ENCODE measurements around the gene SCN8A. TPM values are rescaled to one million over a fixed set of nuclear protein-coding genes. Genes with fewer than 3 reads are reported as not detected.
"Not testable (repeated sequence)": the region's sequence is repeated elsewhere in the genome, so short reads cannot be mapped to it uniquely, and the experiment has no call there.

Gene SCN8A
- total RNA-seq, 2 donors from 2014 or later = 0.79 TPM

DNA sequence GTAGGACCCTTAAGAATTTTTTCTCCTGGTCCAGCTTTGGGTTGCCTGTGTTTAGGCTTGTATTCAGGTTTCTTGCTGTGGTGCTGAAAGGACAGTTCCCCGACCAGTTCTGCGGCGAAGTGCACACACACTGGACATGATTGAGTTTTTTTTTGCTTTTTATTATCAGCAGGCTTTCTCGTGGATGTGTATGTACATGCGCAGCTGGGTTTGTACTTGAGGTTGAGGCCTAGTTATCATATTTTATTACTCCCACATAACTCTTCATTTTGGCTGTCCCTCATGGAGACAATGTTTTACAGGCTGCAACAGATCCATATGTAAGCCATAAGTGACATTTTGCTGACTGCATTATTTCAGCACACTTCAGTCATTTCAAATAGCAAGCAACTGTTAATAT, 2.5 kb downstream of the SCN8A start:
- H3K27ac Mint-ChIP-seq = no peak overlapping the region
- peaks cover 21% of the 10 kb centered on the region for H3K4me1 Mint-ChIP-seq (ENCODE audit: low read depth)
- no peak overlapping the region for H3K4me3 Mint-ChIP-seq
- H3K9me3 Mint-ChIP-seq = no peaks in the 10 kb centered on the region
- ATAC-seq (replicated peaks in 1 of 2) = no peak
- peaks cover 57% of the 10 kb centered on the region for H3K27me3 Mint-ChIP-seq (ENCODE audit: low read depth)
- DNase-seq = peak; percentile 12 to 42
- peaks cover 0 to 1% of the 10 kb centered on the region in 2 donors for H3K36me3 Mint-ChIP-seq (ENCODE audit: insufficient read depth in 2 of 2)

DNA sequence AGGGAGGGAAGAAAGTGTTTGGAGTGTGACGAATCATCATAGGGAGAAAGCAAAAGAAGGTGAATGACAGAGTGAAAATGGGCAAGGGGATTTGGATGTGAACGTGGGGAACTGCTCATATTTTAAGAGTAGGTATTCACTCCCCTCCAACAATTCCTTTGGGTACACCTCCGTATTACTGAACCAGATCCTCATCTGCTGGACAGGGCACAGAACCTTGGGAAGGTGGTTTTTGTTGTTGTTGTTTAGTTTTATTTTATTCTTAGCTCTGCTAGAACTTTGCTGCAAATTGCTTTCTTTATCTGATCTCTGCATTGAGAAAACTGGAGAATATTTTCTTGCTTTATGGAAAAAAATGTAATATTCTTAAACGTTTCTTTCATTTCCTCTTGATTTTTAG, 7.1 kb downstream of the SCN8A start:
- Mint-ChIP-seq H3K4me3 (no peak overlapping the region), H3K27me3 (ENCODE audit: low read depth) (peaks cover 30% of the 10 kb centered on the region), H3K9me3 (no peaks in the 10 kb centered on the region), H3K27ac (no peak overlapping the region), H3K4me1 (ENCODE audit: low read depth) (no peaks in the 10 kb centered on the region), H3K36me3 (ENCODE audit: insufficient read depth in 2 of 2) (no peaks in the 10 kb centered on the region)
- ATAC-seq (replicated peaks in 1 of 2) (no peak), DNase-seq (no peak)

DNA sequence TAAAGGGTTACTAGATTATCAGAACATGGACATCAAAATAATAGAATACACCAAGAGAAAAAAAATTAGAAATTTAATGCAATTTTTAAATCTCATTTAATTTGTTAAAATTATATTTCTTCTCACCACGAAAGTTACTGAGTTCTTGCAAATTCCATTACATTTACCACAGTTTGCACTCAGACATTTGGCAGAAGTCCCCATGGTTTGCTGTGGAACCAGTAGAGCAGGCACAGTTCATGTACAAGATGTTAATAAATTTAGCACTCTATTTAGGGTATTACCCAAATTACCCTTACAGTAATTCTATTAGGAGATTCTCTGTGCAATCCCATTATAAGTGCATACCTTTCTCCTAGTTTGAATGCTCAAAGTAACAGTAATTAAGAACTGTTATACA, 9.7 kb downstream of the SCN8A start:
- Mint-ChIP-seq H3K27ac (no peak overlapping the region), H3K36me3 (ENCODE audit: insufficient read depth in 2 of 2) (no peaks in the 10 kb centered on the region), H3K4me3 (no peak overlapping the region), H3K4me1 (ENCODE audit: low read depth) (no peaks in the 10 kb centered on the region), H3K9me3 (no peaks in the 10 kb centered on the region), H3K27me3 (ENCODE audit: low read depth) (peaks cover 20% of the 10 kb centered on the region)
- no peak for ATAC-seq (replicated peaks in 1 of 2)
- DNase-seq = no peak

DNA sequence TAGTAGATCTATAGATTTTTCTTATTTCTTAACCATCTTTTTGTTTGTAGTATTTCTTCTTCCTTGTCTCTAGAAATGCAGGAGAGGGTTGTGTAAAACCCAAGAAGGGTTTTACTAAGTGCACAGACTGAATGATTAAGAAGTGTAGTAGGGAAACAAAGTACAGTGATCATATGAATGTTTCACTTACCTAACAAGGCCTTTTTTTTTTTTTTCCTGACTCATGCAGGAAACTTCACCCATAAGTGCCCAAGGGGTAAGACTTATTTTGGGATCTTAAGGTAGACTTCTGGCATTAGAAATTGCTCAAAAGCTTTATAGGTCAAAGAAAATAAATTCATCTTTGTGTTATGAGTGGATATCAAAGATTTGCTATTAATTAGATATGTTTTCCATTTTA, 10.2 kb downstream of the SCN8A start:
- ATAC-seq (replicated peaks in 1 of 2) (no peak), DNase-seq (no peak)
- H3K36me3 Mint-ChIP-seq (ENCODE audit: insufficient read depth in 2 of 2) = no peaks in the 10 kb centered on the region
- H3K9me3 Mint-ChIP-seq = no peaks in the 10 kb centered on the region
- no peak overlapping the region for H3K27ac Mint-ChIP-seq
- H3K4me1 Mint-ChIP-seq (ENCODE audit: low read depth) = no peaks in the 10 kb centered on the region
- H3K27me3 Mint-ChIP-seq (ENCODE audit: low read depth) = peaks cover 20% of the 10 kb centered on the region
- no peak overlapping the region for H3K4me3 Mint-ChIP-seq

DNA sequence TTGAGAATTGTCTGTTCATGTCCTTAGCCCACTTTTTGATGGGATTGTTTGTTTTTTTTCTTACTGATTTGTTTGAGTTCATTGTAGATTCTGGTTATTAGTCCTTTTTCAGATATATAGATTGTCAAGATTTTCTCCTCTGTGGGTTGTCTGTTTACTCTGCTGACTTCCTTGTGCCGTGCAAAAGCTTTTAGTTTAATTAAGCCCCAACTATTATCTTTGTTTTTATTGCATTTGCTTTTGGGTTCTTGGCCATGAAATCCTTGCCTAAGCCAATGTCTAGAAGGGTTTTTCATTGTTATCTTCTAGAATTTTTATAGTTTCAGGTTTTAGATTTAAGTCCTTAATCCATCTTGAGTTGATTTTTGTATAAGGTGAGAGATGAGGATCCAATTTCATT, 14.9 kb downstream of the SCN8A start:
- not testable (repeated sequence) for H3K4me3 Mint-ChIP-seq; ATAC-seq (replicated peaks in 1 of 2); H3K27me3 Mint-ChIP-seq (ENCODE audit: low read depth); H3K36me3 Mint-ChIP-seq (ENCODE audit: insufficient read depth in 2 of 2); H3K27ac Mint-ChIP-seq; DNase-seq; H3K9me3 Mint-ChIP-seq
- H3K4me1 Mint-ChIP-seq (ENCODE audit: low read depth) = peaks cover 13% of the 10 kb centered on the region

DNA sequence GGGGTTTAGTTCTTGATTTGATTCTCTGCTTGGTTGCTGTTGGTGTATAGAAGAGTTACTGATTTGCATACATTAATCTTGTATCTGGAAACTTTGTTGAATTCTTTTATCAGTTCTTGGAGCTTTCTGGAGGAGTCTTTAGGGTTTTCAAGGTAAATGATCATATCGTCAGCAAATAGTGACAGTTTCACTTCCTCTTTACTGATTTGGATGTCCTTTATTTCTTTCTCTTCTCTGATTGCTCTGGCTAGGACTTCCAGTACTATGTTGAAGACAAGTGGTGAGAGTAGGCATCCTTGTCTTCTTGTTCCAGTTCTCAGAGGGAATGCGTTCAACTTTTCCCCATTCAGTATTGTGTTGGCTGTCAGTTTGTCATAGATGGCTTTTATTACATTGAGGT, 16.2 kb downstream of the SCN8A start:
- not testable (repeated sequence) for ATAC-seq (replicated peaks in 1 of 2); H3K4me3 Mint-ChIP-seq; H3K27me3 Mint-ChIP-seq (ENCODE audit: low read depth); DNase-seq; H3K9me3 Mint-ChIP-seq; H3K36me3 Mint-ChIP-seq (ENCODE audit: insufficient read depth in 2 of 2); H3K27ac Mint-ChIP-seq
- H3K4me1 Mint-ChIP-seq (ENCODE audit: low read depth) = peaks cover 13% of the 10 kb centered on the region

DNA sequence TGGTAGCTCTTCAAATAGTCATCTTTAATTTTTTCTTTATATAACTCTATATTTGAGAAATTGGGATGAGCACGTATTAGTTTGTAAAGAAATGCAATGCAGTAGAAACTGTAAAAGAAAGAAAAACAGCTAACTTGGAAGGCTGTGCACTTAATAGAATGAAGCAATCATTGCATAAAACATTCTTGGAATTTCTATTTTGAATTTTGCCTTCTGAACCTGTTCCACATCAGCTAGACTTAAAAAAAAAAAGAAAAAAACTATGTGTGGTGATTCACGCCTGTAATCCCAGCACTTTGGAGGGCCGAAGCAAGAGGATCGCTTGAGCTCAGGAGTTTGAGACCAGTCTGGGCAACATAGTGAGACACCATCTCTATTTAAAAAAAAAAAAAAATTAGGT, 29.4 kb downstream of the SCN8A start:
- Mint-ChIP-seq H3K27ac (no peak overlapping the region), H3K9me3 (peaks cover 0 to 2% of the 10 kb centered on the region in 2 donors), H3K4me1 (ENCODE audit: low read depth) (no peaks in the 10 kb centered on the region), H3K27me3 (ENCODE audit: low read depth) (peaks cover 5% of the 10 kb centered on the region), H3K4me3 (no peak overlapping the region), H3K36me3 (ENCODE audit: insufficient read depth in 2 of 2) (no peaks in the 10 kb centered on the region)
- no peak for DNase-seq
- no peak for ATAC-seq (replicated peaks in 1 of 2)

DNA sequence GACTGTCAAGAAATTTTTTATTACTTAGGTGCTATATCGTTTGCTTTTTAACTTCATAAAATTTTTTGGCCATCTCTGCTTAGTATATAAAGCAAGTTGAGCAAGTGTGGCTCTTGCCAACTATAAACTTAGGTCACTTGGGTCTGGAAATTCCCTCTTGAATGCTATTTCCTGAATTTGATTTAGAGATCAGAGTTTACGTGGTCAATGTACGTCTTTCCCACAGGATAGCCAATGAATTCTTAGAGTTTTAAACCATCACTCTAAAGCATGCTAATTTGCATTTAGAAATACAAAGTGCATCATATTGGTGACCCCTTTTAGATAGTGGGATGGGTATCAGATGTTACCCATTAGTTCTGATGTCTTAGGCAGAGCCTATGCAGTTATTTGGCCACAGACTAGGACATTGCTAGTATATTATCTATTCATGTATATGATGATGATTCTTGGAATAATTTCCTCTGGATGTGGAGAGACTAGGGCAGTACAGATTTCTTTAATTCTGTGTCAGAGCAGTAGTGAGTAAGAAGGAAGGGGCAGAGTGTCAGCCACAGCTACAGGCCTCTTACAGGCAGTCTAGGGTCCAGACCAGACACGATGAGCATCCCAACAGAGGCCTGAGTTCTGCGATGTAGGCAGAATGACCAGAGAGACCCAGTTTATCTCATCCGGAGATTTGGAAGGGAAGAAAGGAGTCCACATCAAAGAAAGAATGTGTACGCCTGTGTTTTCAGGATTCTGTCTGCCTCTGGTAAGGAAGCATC, 30.3 kb downstream of the SCN8A start:
- Mint-ChIP-seq H3K27ac (no peak overlapping the region), H3K36me3 (ENCODE audit: insufficient read depth in 2 of 2) (no peaks in the 10 kb centered on the region), H3K4me3 (no peak overlapping the region), H3K4me1 (ENCODE audit: low read depth) (no peaks in the 10 kb centered on the region), H3K27me3 (ENCODE audit: low read depth) (peaks cover 5% of the 10 kb centered on the region), H3K9me3 (peaks cover 0 to 2% of the 10 kb centered on the region in 2 donors)
- DNase-seq (no peak), ATAC-seq (replicated peaks in 1 of 2) (no peak)

DNA sequence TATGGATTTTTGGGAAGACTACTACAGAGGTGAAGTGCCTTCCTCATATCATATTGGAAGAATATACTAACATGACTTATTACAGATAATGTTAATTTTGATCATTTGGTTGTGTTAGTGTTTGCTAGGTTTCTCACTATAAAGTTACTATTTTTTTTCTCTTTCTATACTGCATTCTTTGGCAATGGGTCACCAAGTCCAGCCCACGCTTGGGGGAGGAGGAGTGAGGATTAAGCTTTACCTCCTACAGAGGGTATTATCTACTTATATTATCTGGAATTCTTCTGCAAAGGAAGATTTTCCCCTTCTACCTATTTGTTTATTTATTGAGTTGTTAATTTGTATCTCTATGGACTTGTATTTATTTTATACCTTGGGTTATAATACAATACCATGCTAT, 31.5 kb downstream of the SCN8A start:
- H3K36me3 Mint-ChIP-seq (ENCODE audit: insufficient read depth in 2 of 2) = no peaks in the 10 kb centered on the region
- H3K4me3 Mint-ChIP-seq = no peak overlapping the region
- peaks cover 0 to 2% of the 10 kb centered on the region in 2 donors for H3K9me3 Mint-ChIP-seq
- ATAC-seq (replicated peaks in 1 of 2) (no peak), DNase-seq (no peak)
- H3K4me1 Mint-ChIP-seq (ENCODE audit: low read depth) = no peaks in the 10 kb centered on the region
- H3K27ac Mint-ChIP-seq = no peak overlapping the region
- peaks cover 5% of the 10 kb centered on the region for H3K27me3 Mint-ChIP-seq (ENCODE audit: low read depth)

DNA sequence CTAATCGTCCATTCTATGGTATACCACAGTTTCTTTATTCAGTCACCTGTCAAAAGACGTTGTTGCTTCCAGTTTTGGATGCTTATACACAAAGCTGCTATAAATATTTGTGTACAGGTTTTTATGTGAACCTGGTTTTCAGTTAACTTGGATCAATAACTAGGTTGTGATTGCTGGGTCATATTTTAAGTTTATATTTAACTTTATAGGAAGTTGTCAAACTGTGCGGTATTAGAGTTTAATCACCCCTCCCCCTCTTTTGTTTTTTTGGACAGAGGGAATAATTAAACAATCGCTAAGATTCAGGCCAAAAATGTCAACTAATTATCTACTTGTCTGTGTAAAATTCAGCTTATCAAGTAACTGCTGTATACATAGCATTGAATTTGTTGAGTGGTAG, 34.3 kb downstream of the SCN8A start:
- no peak overlapping the region for H3K27ac Mint-ChIP-seq
- H3K4me3 Mint-ChIP-seq = no peak overlapping the region
- H3K27me3 Mint-ChIP-seq (ENCODE audit: low read depth) = peaks cover 9% of the 10 kb centered on the region
- H3K9me3 Mint-ChIP-seq = no peaks in the 10 kb centered on the region
- DNase-seq (no peak), ATAC-seq (replicated peaks in 1 of 2) (no peak)
- no peaks in the 10 kb centered on the region for H3K36me3 Mint-ChIP-seq (ENCODE audit: insufficient read depth in 2 of 2)
- no peaks in the 10 kb centered on the region for H3K4me1 Mint-ChIP-seq (ENCODE audit: low read depth)

DNA sequence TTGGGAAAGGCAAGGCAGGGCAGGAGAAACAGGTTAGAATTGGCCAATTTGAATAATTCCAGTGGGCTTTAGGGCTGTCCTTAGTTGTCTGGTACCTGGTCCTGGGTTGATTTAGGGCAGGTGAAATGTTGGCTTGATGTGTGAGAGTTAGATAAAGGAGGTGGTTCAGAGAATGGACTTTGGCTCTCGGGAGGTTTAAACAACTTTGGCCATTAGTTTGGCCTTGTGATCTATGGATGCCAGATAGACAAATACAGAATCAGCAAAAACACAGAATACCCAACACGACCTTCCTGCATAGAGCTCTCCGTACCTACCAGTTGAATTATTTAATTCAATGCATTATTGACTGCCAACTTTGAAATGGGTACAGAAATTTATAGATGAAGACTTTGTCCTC, 35.1 kb downstream of the SCN8A start:
- DNase-seq (no peak), ATAC-seq (replicated peaks in 1 of 2) (no peak)
- Mint-ChIP-seq H3K4me1 (ENCODE audit: low read depth) (no peaks in the 10 kb centered on the region), H3K36me3 (ENCODE audit: insufficient read depth in 2 of 2) (no peaks in the 10 kb centered on the region), H3K4me3 (no peak overlapping the region), H3K27ac (no peak overlapping the region), H3K27me3 (ENCODE audit: low read depth) (peaks cover 9% of the 10 kb centered on the region), H3K9me3 (no peaks in the 10 kb centered on the region)

DNA sequence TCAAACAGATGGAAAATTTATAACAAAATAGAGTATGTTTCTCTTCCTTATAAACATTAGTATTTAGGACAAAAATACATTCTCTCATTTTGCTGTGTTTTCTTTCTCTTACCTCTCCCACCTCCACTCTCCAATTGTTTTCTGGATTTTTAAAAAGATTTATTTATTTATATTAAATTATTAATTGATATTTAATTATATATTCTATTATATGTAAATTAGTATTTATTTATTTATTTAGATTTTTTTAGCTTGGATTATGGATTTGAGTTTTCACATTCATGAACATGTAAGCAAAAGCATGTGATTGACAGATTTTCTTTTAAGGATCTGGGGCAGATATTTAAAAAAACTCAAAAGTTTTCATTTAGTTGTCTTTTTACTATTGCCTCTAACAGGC, 35.6 kb downstream of the SCN8A start:
- H3K4me3 Mint-ChIP-seq = no peak overlapping the region
- ATAC-seq (replicated peaks in 1 of 2) (no peak), DNase-seq (no peak)
- no peaks in the 10 kb centered on the region for H3K36me3 Mint-ChIP-seq (ENCODE audit: insufficient read depth in 2 of 2)
- no peaks in the 10 kb centered on the region for H3K9me3 Mint-ChIP-seq
- no peak overlapping the region for H3K27ac Mint-ChIP-seq
- no peaks in the 10 kb centered on the region for H3K4me1 Mint-ChIP-seq (ENCODE audit: low read depth)
- peaks cover 9% of the 10 kb centered on the region for H3K27me3 Mint-ChIP-seq (ENCODE audit: low read depth)

DNA sequence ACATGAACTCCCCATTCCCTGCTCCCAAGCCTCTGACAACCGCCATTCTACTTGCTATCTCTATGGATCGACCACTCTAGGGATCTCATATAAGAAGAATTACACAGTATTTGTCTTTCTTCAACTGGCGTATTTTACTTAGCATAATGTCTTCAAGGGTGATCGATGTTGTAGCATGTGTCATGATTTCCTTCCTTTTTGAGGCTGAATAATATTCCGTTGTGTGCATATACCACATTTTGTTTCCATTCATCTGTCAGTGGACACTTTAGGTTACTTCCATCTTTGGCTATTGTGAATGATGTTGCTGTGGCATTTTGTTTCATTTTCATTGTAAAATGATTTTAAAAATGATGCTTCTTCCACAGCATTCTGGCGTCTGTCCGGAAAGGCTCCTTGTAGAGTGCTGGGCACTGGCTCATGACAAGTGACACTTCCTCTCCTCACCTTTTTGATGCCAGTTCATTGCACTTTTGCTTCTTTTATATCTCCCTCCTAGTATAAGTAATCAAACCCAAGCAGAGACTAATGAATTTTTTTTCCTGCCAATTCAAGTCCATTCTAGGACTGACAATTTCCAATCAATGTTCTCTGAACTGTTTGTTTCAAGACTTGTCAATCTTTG, 39.3 kb downstream of the SCN8A start:
- no peak overlapping the region for H3K27ac Mint-ChIP-seq
- DNase-seq = no peak
- H3K27me3 Mint-ChIP-seq (ENCODE audit: low read depth) = peaks cover 9% of the 10 kb centered on the region
- no peak for ATAC-seq (replicated peaks in 1 of 2)
- no peaks in the 10 kb centered on the region for H3K36me3 Mint-ChIP-seq (ENCODE audit: insufficient read depth in 2 of 2)
- H3K4me1 Mint-ChIP-seq (ENCODE audit: low read depth) = no peaks in the 10 kb centered on the region
- H3K9me3 Mint-ChIP-seq = no peaks in the 10 kb centered on the region
- no peak overlapping the region for H3K4me3 Mint-ChIP-seq

DNA sequence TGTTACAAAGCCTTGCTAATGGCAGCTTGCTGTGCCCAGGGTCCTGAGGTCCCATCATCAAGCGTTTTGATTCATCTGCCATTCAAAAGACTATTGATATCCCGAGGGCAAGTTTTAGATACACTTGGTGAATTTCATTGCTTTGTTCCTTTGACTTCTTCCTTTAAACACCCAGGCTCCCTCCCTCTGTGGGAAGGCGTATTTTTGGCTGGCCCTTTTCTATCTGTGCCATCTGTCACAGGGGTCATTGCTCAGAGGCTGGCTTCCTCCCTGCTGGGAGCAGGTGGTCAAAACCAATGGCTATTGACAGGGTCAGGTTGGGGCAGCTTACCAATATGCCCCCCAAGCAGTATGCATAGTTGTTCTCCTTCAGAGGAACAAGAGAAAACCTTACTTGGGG, 40.0 kb downstream of the SCN8A start:
- no peaks in the 10 kb centered on the region for H3K36me3 Mint-ChIP-seq (ENCODE audit: insufficient read depth in 2 of 2)
- no peak for ATAC-seq (replicated peaks in 1 of 2)

More for the DNA sequence above, 40.0 kb downstream of the SCN8A start:
- Mint-ChIP-seq H3K4me3 (no peak overlapping the region), H3K27me3 (ENCODE audit: low read depth) (peaks cover 9% of the 10 kb centered on the region), H3K27ac (no peak overlapping the region), H3K4me1 (ENCODE audit: low read depth) (no peaks in the 10 kb centered on the region), H3K9me3 (no peaks in the 10 kb centered on the region)
- DNase-seq = no peak
